Right cardiac atrium (tissue), 5 donors: ENCODE measurements around the gene LANCL2. TPM values are rescaled to one million over a fixed set of nuclear protein-coding genes. Genes with fewer than 3 reads are reported as not detected.

Experiments used
- ATAC-seq, 2 donors: fragments of 200-7000 bp; cut with Tn5 transposase; one replicate each; pipeline versions ENCODE4 v1.8.0 to v1.9.1; 2020; ENCODE audit warnings: moderate library complexity in 2 of 2, mild to moderate bottlenecking in 1 of 2
- DNase-seq, 3 donors: peaks; one replicate each; pipeline ENCODE4 v3.0.0-alpha.2; 2020
- H3K27ac ChIP-seq: one replicate; pipeline ENCODE4 v1.5.1; 2013; ENCODE audit warnings: mild to moderate bottlenecking, low read length, control low read depth, moderate library complexity
- H3K27me3 ChIP-seq: one replicate; pipeline ENCODE4 v1.6.1; 2013; ENCODE audit not compliant: control insufficient read depth, insufficient read depth
- H3K4me1 ChIP-seq: one replicate; pipeline ENCODE4 v1.6.1; 2013; ENCODE audit warnings: low read length; ENCODE audit not compliant: control insufficient read depth, insufficient read depth
- H3K4me3 ChIP-seq: one replicate; pipeline ENCODE4 v1.5.1; 2013; ENCODE audit warnings: low read length, control low read depth
- H3K9me3 ChIP-seq: one replicate; pipeline ENCODE4 v1.6.1; 2013; ENCODE audit warnings: low read length; ENCODE audit not compliant: control insufficient read depth
- WGBS: extraction: QIAGEN DNeasy Blood & Tissue Kit; methylation state at CpG from one replicate; pipeline ENCODE4 v1.1.7; 2013; 5-methylcytosine and 5-hydroxymethylcytosine counted together
- intact Hi-C, 4 donors: fragments of 100-400 bp; cut with DNase I; formaldehyde crosslinking; loops; one replicate each; pipeline versions ENCODE4 v1.11.0 to v1.14.0; 2022 to 2023
- polyA plus RNA-seq: library from polyadenylated mRNA; stranded (reverse); fragments of 200-250 nt; gene quantifications from one replicate; pipeline ENCODE4 v1.2.3, GENCODE V29; 2013
- total RNA-seq, 4 donors: library from RNA; stranded (reverse); fragmentation: NEBNext Ultra II Directional; extraction: Animal tissue kit (Norgen Biotek cat#: 25700); gene quantifications; one replicate each; pipeline ENCODE4 v1.2.1, GENCODE V29; 2021
- donor health status: healthy with polysubstance abuse.
- donor health status: DM: no; HTN: yes; CAD: no.
- donor health status: DM: no; HTN: no; CAD: no.
- donor health status: DM: no; HTN: yes; CAD: no; lungs with severe emphysema.
- donor health status: DM: yes; HTN: yes; CAD: no.

The LANCL2 gene
- total and polyA plus RNA-seq, 5 donors, result 4.2 to 9.9 (median 8.7) TPM

DNA sequence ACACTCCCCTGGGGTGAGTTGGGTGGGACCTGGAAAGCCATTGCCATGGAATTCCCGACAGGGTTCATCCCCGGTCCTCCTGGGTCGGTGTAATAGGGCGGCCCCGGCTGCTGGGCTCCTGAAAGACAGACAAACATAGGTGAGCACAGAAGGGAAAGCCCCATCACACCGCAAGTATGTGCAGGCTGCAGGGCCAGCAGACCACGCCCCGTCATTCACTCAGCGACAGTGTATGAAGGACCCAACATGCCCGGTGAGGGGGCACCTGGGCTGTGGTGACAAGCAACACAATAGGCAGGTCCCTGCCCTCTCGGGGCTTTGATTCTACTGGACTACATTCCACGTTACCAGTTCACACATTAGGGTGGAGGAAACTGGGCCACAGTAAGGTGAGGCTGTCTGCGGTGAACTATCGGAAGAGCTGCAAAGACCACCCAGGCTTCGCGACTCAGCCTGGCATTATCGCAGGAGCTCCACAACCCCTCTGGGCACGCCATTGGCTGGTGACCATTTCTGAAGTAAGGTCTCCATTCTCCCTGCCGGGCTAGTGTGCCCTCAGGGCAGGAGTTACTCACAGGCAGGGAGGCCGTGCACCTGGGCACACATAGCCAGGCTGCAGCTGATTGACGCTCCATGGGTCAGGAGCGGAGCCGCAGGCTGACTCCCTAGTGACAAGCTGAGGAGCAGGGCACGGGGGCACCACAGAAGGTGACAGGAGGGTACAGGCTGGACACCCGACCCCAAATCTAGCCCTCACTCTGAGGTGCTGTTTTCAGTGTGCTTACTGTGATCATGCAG lies 108.0 kb downstream of the LANCL2 start:
- H3K27me3 ChIP-seq, result no peaks in the 10 kb centered on the region
- H3K4me3 ChIP-seq, result no peak overlapping the region
- H3K4me1 ChIP-seq, result no peaks in the 10 kb centered on the region
- H3K9me3 ChIP-seq, result no peaks in the 10 kb centered on the region
- intact Hi-C loops, result no loop called here
- peak in 1 of 3 donors; percentile 32 for DNase-seq
- ATAC-seq, result no peak
- 93% methylated on average over 25 of the region's 25 CpGs for WGBS
- no peak overlapping the region for H3K27ac ChIP-seq

GRCh38 chr7:55473932-55474331 lies 108.8 kb downstream of the LANCL2 start:
- ATAC-seq (no peak), DNase-seq (no peak)
- H3K4me3 ChIP-seq, result no peak overlapping the region
- 98% methylated on average over 10 of the region's 10 CpGs for WGBS
- intact Hi-C loops, result no loop called here
- no peak overlapping the region for H3K27ac ChIP-seq
- H3K27me3 ChIP-seq, result no peaks in the 10 kb centered on the region
- no peaks in the 10 kb centered on the region for H3K4me1 ChIP-seq
- H3K9me3 ChIP-seq, result no peaks in the 10 kb centered on the region

- no peak overlapping the region for H3K4me3 ChIP-seq
- ATAC-seq (no peak), DNase-seq (no peak)
- H3K27me3 ChIP-seq, result no peaks in the 10 kb centered on the region
- 92% methylated on average over 22 of the region's 22 CpGs for WGBS
- intact Hi-C loops, result no loop called here
- no peaks in the 10 kb centered on the region for H3K9me3 ChIP-seq
- no peak overlapping the region for H3K27ac ChIP-seq
- H3K4me1 ChIP-seq, result no peaks in the 10 kb centered on the region
Observed at GRCh38 chr7:55474944-55475854, 110.1 kb downstream of the LANCL2 start.

- Histone ChIP-seq H3K9me3 (no peaks in the 10 kb centered on the region), H3K27ac (no peak overlapping the region), H3K4me3 (no peak overlapping the region), H3K27me3 (no peaks in the 10 kb centered on the region), H3K4me1 (no peaks in the 10 kb centered on the region)
- intact Hi-C loops, result no loop called here
- DNase-seq (no peak), ATAC-seq (no peak)
- WGBS, result 89% methylated on average over 19 of the region's 19 CpGs
Observed at GRCh38 chr7:55475855-55476803, 111.0 kb downstream of the LANCL2 start.

GRCh38 chr7:55476852-55477780 lies 112.0 kb downstream of the LANCL2 start:
- Histone ChIP-seq H3K27ac (no peak overlapping the region), H3K4me1 (no peaks in the 10 kb centered on the region), H3K4me3 (no peak overlapping the region), H3K9me3 (no peaks in the 10 kb centered on the region), H3K27me3 (no peaks in the 10 kb centered on the region)
- intact Hi-C loops, result no loop called here
- 91% methylated on average over 19 of the region's 19 CpGs for WGBS
- no peak for ATAC-seq
- no peak for DNase-seq

- Histone ChIP-seq H3K4me3 (no peak overlapping the region), H3K4me1 (no peaks in the 10 kb centered on the region), H3K27ac (no peak overlapping the region), H3K9me3 (no peaks in the 10 kb centered on the region), H3K27me3 (no peaks in the 10 kb centered on the region)
- 75% methylated on average over 13 of the region's 13 CpGs for WGBS
- no peak for ATAC-seq
- no peak for DNase-seq
- intact Hi-C loops, result no loop called here
Observed at GRCh38 chr7:55477781-55478374, 112.7 kb downstream of the LANCL2 start.

- 69% methylated on average over 6 of the region's 6 CpGs for WGBS
- no peak for ATAC-seq
Observed at GRCh38 chr7:55478700-55479099, 113.6 kb downstream of the LANCL2 start.

DNA sequence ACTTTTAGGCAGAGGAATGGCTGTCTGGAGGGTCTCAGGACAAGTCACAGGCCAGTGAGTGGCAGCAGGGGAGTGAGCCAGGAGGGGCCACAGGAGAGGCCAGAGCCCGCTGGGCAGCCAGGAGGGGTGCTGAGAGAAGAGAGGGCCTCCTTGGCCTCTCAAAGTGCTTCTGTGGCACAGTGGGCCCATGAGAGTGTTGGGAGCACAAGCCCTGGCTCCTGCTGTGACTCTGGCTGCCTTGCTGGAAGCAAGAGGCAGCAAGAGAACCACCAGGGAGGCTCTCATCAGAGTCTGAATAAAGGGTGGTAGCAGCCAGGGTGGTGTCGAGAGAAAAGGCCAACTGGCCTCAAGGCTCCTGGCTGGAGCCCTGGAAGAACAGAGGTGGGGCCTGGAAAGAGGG lies 116.0 kb downstream of the LANCL2 start:
- DNase-seq, result peak in 1 of 3 donors; percentile 36
- Histone ChIP-seq H3K9me3 (no peaks in the 10 kb centered on the region), H3K4me3 (no peak overlapping the region), H3K4me1 (no peaks in the 10 kb centered on the region), H3K27ac (no peak overlapping the region), H3K27me3 (no peaks in the 10 kb centered on the region)
- 77% methylated on average over 2 of the region's 2 CpGs for WGBS
- intact Hi-C loops, result no loop called here
- ATAC-seq, result no peak

More at GRCh38 chr7:55478700-55479099, 113.6 kb downstream of the LANCL2 start:
- no peak overlapping the region for H3K4me3 ChIP-seq
- intact Hi-C loops, result no loop called here
- no peak for DNase-seq
- no peaks in the 10 kb centered on the region for H3K27me3 ChIP-seq
- no peak overlapping the region for H3K27ac ChIP-seq
- H3K9me3 ChIP-seq, result no peaks in the 10 kb centered on the region
- H3K4me1 ChIP-seq, result no peaks in the 10 kb centered on the region

DNA sequence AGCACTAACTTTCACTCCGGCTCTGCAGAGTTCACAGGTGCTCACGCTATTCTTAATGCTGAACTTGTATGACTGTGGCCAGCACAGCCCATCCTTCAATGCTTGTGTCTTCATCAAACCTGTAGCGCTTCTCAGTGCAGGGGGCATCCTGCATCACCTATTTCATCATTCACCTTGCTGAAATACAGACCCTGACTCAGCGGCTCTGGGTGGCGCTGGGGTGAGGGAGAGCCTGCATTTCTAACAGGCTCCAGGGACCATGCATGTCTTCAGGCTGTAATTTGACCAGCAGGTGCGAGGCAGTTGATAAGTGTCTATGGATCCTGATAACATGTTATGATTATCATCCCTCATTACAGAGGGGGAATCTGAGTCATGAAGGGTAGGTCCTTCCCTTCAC lies 117.9 kb downstream of the LANCL2 start:
- DNase-seq (no peak), ATAC-seq (no peak)
- no peak overlapping the region for H3K27ac ChIP-seq
- no peaks in the 10 kb centered on the region for H3K4me1 ChIP-seq
- no peaks in the 10 kb centered on the region for H3K9me3 ChIP-seq
- no peak overlapping the region for H3K4me3 ChIP-seq
- no peaks in the 10 kb centered on the region for H3K27me3 ChIP-seq
- intact Hi-C loops, result no loop called here
- 94% methylated on average over 6 of the region's 6 CpGs for WGBS
